Neuronal stem cell (in vitro differentiated cells): ENCODE results near the gene SRCIN1.

Source experiments
- DNase-seq: peaks from one replicate; pipeline ENCODE4 v3.0.0-alpha.2; 2013; ENCODE audit warnings: low spot score
- H2AFZ ChIP-seq: one replicate; pipeline ENCODE4 v1.6.1; 2013; ENCODE audit warnings: mild to moderate bottlenecking, low read length, inconsistent platforms
- H2AK5ac ChIP-seq: 2 replicates; pipeline ENCODE4 v1.6.1; 2013; ENCODE audit warnings: low read depth, mild to moderate bottlenecking, inconsistent platforms, low read length, moderate library complexity, mixed read lengths
- H2BK120ac ChIP-seq: 2 replicates; pipeline ENCODE4 v1.6.1; 2013; ENCODE audit warnings: low read depth, mild to moderate bottlenecking, inconsistent platforms, low read length, moderate library complexity, mixed read lengths
- H2BK12ac ChIP-seq: one replicate; pipeline ENCODE4 v1.6.1; 2013; ENCODE audit warnings: low read length, inconsistent platforms
- H2BK15ac ChIP-seq: 2 replicates; pipeline ENCODE4 v1.6.1; 2013; ENCODE audit warnings: mild to moderate bottlenecking, low read length, inconsistent platforms, mixed read lengths
- H2BK5ac ChIP-seq: one replicate; pipeline ENCODE4 v1.6.1; 2013; ENCODE audit warnings: inconsistent platforms, mild to moderate bottlenecking, low read length, moderate library complexity
- H3K14ac ChIP-seq: one replicate; pipeline ENCODE4 v1.6.1; 2013; ENCODE audit warnings: low read length, inconsistent platforms
- H3K18ac ChIP-seq: 2 replicates; pipeline ENCODE4 v1.6.1; 2013; ENCODE audit warnings: low read length, inconsistent platforms
- H3K23ac ChIP-seq: 2 replicates; pipeline ENCODE4 v1.6.1; 2013; ENCODE audit warnings: low read depth, mild to moderate bottlenecking, mixed read lengths, low read length, inconsistent platforms; ENCODE audit not compliant: poor library complexity
- H3K27ac ChIP-seq: replicated peaks from 3 replicates; pipeline ENCODE4 v1.5.1; 2013; ENCODE audit warnings: low read length, inconsistent platforms
- H3K27me3 ChIP-seq, 3 experiments: 2 replicates each; pipeline ENCODE4 v1.6.1; 2013; ENCODE audit warnings: low read length in 3 of 3, mild to moderate bottlenecking in 2 of 3, inconsistent platforms in 1 of 3, low read depth in 1 of 3, mixed read lengths in 1 of 3, moderate library complexity in 1 of 3; ENCODE audit not compliant: control insufficient read depth in 3 of 3, insufficient read depth in 3 of 3
- H3K36me3 ChIP-seq, 2 donors: replicated peaks in 1 of 2; 2 replicates each; pipeline ENCODE4 v1.6.1; 2013; ENCODE audit warnings: low read length in 2 of 2; ENCODE audit not compliant: control insufficient read depth in 2 of 2, insufficient read depth in 2 of 2
- H3K4ac ChIP-seq: 2 replicates; pipeline ENCODE4 v1.6.1; 2013; ENCODE audit warnings: inconsistent platforms, mild to moderate bottlenecking, low read length, moderate library complexity
- H3K4me1 ChIP-seq, 2 donors: 1 replicate in 1 of 2; 2 replicates in 1 of 2; pipeline ENCODE4 v1.6.1; 2013; ENCODE audit warnings: low read length in 2 of 2, low read depth in 1 of 2; ENCODE audit not compliant: control insufficient read depth in 2 of 2, insufficient read depth in 1 of 2
- H3K4me2 ChIP-seq: one replicate; pipeline ENCODE4 v1.6.1; 2013; ENCODE audit warnings: mild to moderate bottlenecking, low read length, inconsistent platforms; ENCODE audit not compliant: insufficient read depth, poor library complexity, severe bottlenecking
- H3K4me3 ChIP-seq, 2 donors: 2 replicates each; pipeline ENCODE4 v1.5.1; 2013; ENCODE audit warnings: low read length in 2 of 2, mild to moderate bottlenecking in 2 of 2, inconsistent platforms in 1 of 2, moderate library complexity in 1 of 2
- H3K79me1 ChIP-seq: one replicate; pipeline ENCODE4 v1.6.1; 2013; ENCODE audit warnings: low read depth, mild to moderate bottlenecking, inconsistent platforms, low read length, moderate library complexity
- H3K9ac ChIP-seq: one replicate; pipeline ENCODE4 v1.6.1; 2013; ENCODE audit warnings: mild to moderate bottlenecking, low read depth, low read length, inconsistent platforms; ENCODE audit not compliant: poor library complexity
- H3K9me3 ChIP-seq, 2 donors: replicated peaks in 1 of 2; 2 replicates each; pipeline versions ENCODE3 to v1.6.1; 2013; ENCODE audit warnings: low read length in 2 of 2, mild to moderate bottlenecking in 2 of 2, inconsistent platforms in 1 of 2, low read depth in 1 of 2, mixed read lengths in 1 of 2, moderate library complexity in 1 of 2; ENCODE audit not compliant: control insufficient read depth in 2 of 2, insufficient read depth in 1 of 2
- H4K8ac ChIP-seq: one replicate; pipeline ENCODE4 v1.6.1; 2013; ENCODE audit warnings: low read depth, mild to moderate bottlenecking, inconsistent platforms, low read length, moderate library complexity
- H4K91ac ChIP-seq: one replicate; pipeline ENCODE4 v1.6.1; 2013; ENCODE audit warnings: low read length, low read depth, mild to moderate bottlenecking, inconsistent platforms; ENCODE audit not compliant: poor library complexity
- WGBS, 2 donors: extraction: QIAGEN DNeasy Blood & Tissue Kit; methylation state at CpG; one replicate each; pipeline ENCODE4 v1.1.7; 2013; ENCODE audit warnings: missing lambda C conversion rate in 2 of 2, mixed read lengths in 1 of 2; ENCODE audit not compliant: insufficient read length in 2 of 2, insufficient replicate concordance in 1 of 2; ENCODE audit errors: extremely low coverage in 2 of 2; 5-methylcytosine and 5-hydroxymethylcytosine counted together

SRCIN1 gene

GRCh38 chr17:38564869-38565268, 40.9 kb downstream of the SRCIN1 start:
- no peak overlapping the region for H3K9ac ChIP-seq
- H2AFZ ChIP-seq = no peak overlapping the region
- no peak overlapping the region for H3K4ac ChIP-seq
- no peak overlapping the region for H3K23ac ChIP-seq
- no peak overlapping the region for H4K91ac ChIP-seq
- H3K18ac ChIP-seq = no peak overlapping the region
- no peak overlapping the region for H2BK15ac ChIP-seq
- no peak overlapping the region for H3K4me3 ChIP-seq
- H3K36me3 ChIP-seq = no peaks in the 10 kb centered on the region
- no peak overlapping the region for H4K8ac ChIP-seq
- no peak overlapping the region for H2AK5ac ChIP-seq
- no peak overlapping the region for H2BK12ac ChIP-seq
- no peak overlapping the region for H3K27ac ChIP-seq
- no CpG with 5 or more reads among the region's 6 CpGs for WGBS, 2 donors
- H3K27me3 ChIP-seq = peaks cover 9 to 65% (median 30%) of the 10 kb centered on the region in 3 experiments
- DNase-seq = no peak
- H3K4me1 ChIP-seq = peaks cover 27 to 44% of the 10 kb centered on the region in 2 donors
- H3K9me3 ChIP-seq = peaks cover 0 to 3% of the 10 kb centered on the region in 2 donors
- H2BK5ac ChIP-seq = no peak overlapping the region
- no peak overlapping the region for H2BK120ac ChIP-seq
- H3K14ac ChIP-seq = no peak overlapping the region
- no peaks in the 10 kb centered on the region for H3K79me1 ChIP-seq
- no peak overlapping the region for H3K4me2 ChIP-seq

- Histone ChIP-seq H2BK120ac (no peak overlapping the region), H3K9me3 (peaks cover 0 to 3% of the 10 kb centered on the region in 2 donors), H3K18ac (peak overlapping the region; percentile 5), H3K27ac (no peak overlapping the region), H4K91ac (no peak overlapping the region), H4K8ac (no peak overlapping the region), H3K23ac (no peak overlapping the region), H3K36me3 (no peaks in the 10 kb centered on the region), H3K9ac (no peak overlapping the region), H3K4me2 (peak overlapping the region; percentile 35), H3K4me3 (no peak overlapping the region), H3K4me1 (peaks cover 30 to 47% of the 10 kb centered on the region in 2 donors), H2AFZ (peak overlapping the region; percentile 23), H3K79me1 (no peaks in the 10 kb centered on the region), H2AK5ac (no peak overlapping the region), H3K4ac (no peak overlapping the region), H3K27me3 (peaks cover 11 to 68% (median 30%) of the 10 kb centered on the region in 3 experiments), H2BK15ac (no peak overlapping the region), H3K14ac (no peak overlapping the region), H2BK5ac (no peak overlapping the region), H2BK12ac (no peak overlapping the region)
- WGBS, 2 donors = no CpG with 5 or more reads among the region's 14 CpGs
- DNase-seq = no peak
Measured at GRCh38 chr17:38564254-38564837, 41.4 kb downstream of the SRCIN1 start.

GRCh38 chr17:38563362-38564253, 42.1 kb downstream of the SRCIN1 start:
- H3K9ac ChIP-seq = peak overlapping the region; percentile 77
- H4K91ac ChIP-seq = no peak overlapping the region
- peak overlapping the region; percentile 61 for H2BK12ac ChIP-seq
- no peaks in the 10 kb centered on the region for H3K79me1 ChIP-seq
- H3K4ac ChIP-seq = no peak overlapping the region
- H3K27ac ChIP-seq = no peak overlapping the region
- H3K4me1 ChIP-seq = peaks cover 37 to 52% of the 10 kb centered on the region in 2 donors
- no peak for DNase-seq
- peak overlapping the region; percentile 86 for H3K23ac ChIP-seq
- H3K18ac ChIP-seq = peak overlapping the region; percentile 92
- H2AFZ ChIP-seq = peak overlapping the region; percentile 23
- H3K9me3 ChIP-seq = peaks cover 0 to 3% of the 10 kb centered on the region in 2 donors
- peaks cover 11 to 75% (median 30%) of the 10 kb centered on the region in 3 experiments for H3K27me3 ChIP-seq
- peak overlapping the region; percentile 84 for H2BK120ac ChIP-seq
- peak overlapping the region; percentile 14 for H2AK5ac ChIP-seq
- peak overlapping the region; percentile 73 for H3K4me2 ChIP-seq
- peak overlapping the region; percentile 16 for H2BK15ac ChIP-seq
- peak overlapping the region; percentile 58 for H3K14ac ChIP-seq
- no peaks in the 10 kb centered on the region for H3K36me3 ChIP-seq
- H4K8ac ChIP-seq = no peak overlapping the region
- no peak overlapping the region for H2BK5ac ChIP-seq
- H3K4me3 ChIP-seq = peak overlapping the region in 1 of 2 donors; percentile 69
- no CpG with 5 or more reads among the region's 50 CpGs for WGBS, 2 donors

DNA sequence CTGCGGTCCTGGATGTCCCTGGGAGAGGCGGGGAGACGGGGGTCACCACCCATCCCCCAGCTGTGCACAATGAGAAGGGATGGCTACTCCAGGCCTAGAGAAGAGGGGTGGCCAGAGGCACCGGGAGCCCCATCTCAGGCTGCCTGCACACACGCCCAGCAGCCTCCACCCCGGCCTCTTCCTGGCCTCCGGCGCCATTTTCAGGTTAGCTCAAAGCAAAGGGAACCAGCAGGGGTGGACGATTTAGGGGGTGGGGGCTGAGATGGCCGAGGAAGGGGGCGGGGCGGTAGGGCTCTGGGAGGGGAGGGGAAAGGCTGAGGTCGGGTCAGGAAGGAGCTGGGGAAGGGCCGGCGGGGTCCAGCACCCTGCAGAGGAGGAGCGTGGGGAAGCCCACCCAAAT, 42.8 kb downstream of the SRCIN1 start:
- peak overlapping the region; percentile 86 for H3K23ac ChIP-seq
- peak overlapping the region; percentile 84 for H2BK120ac ChIP-seq
- H3K4me3 ChIP-seq = peak overlapping the region in 1 of 2 donors; percentile 69
- no peak for DNase-seq
- peak overlapping the region; percentile 92 for H3K18ac ChIP-seq
- H3K14ac ChIP-seq = no peak overlapping the region
- peak overlapping the region; percentile 73 for H3K4me2 ChIP-seq
- no peak overlapping the region for H3K4ac ChIP-seq
- H4K91ac ChIP-seq = no peak overlapping the region
- peak overlapping the region; percentile 47 for H2AK5ac ChIP-seq
- H3K27ac ChIP-seq = no peak overlapping the region
- H2BK12ac ChIP-seq = peak overlapping the region; percentile 61
- no peak overlapping the region for H2AFZ ChIP-seq
- no CpG with 5 or more reads among the region's 16 CpGs for WGBS, 2 donors
- H3K9ac ChIP-seq = peak overlapping the region; percentile 77
- H2BK15ac ChIP-seq = peak overlapping the region; percentile 16
- H3K36me3 ChIP-seq = no peaks in the 10 kb centered on the region
- H3K79me1 ChIP-seq = no peaks in the 10 kb centered on the region
- peaks cover 0 to 3% of the 10 kb centered on the region in 2 donors for H3K9me3 ChIP-seq
- no peak overlapping the region for H2BK5ac ChIP-seq
- H4K8ac ChIP-seq = no peak overlapping the region
- H3K4me1 ChIP-seq = peaks cover 40 to 50% of the 10 kb centered on the region in 2 donors
- peaks cover 11 to 77% (median 30%) of the 10 kb centered on the region in 3 experiments for H3K27me3 ChIP-seq
